Stomach (tissue), 9 donors: Measurements from ENCODE around the gene TLE3. TPM values are rescaled to one million over a fixed set of nuclear protein-coding genes. Genes with fewer than 3 reads are reported as not detected.

Experiments used
- DNase-seq, 2 donors: peaks; one replicate each; pipeline versions ENCODE4 v3.0.0 to v3.0.0-alpha.2; 2013 to 2019
- H3K27ac ChIP-seq, 5 donors: fragments of 200-600 bp in 4 of 5; sonication (generic) in 4 of 5; one replicate each; pipeline ENCODE4 v1.5.1; 2013 to 2019; ENCODE audit warnings: mild to moderate bottlenecking in 1 of 5, moderate library complexity in 1 of 5
- H3K27me3 ChIP-seq, 3 donors: fragments of 200-600 bp; sonication (generic); one replicate each; pipeline ENCODE4 v1.5.1; 2017 to 2019; ENCODE audit warnings: mixed run types in 1 of 3
- H3K36me3 ChIP-seq, 4 donors: fragments of 200-600 bp; sonication (generic); 1 replicate in 3 of 4; 2 replicates in 1 of 4; pipeline ENCODE4 v1.5.1; 2016 to 2019
- H3K4me1 ChIP-seq, 4 donors: fragments of 200-600 bp; sonication (generic); one replicate each; pipeline ENCODE4 v1.5.1; 2016 to 2019
- H3K4me3 ChIP-seq, 4 donors: fragments of 200-600 bp; sonication (generic) in 3 of 4; one replicate each; pipeline ENCODE4 v1.5.1; 2016 to 2019; ENCODE audit warnings: mild to moderate bottlenecking in 1 of 4
- H3K9me3 ChIP-seq, 4 donors: fragments of 200-600 bp; sonication (generic); one replicate each; pipeline ENCODE4 v1.5.1; 2016 to 2019
- CTCF ChIP-seq, 7 experiments: fragments of 450-650 bp in 4 of 7; fragments of 200-600 bp in 3 of 7; sonication (generic) in 3 of 7; IDR thresholded peaks; one replicate each; pipeline ENCODE4 v1.5.1; 2016 to 2019; ENCODE audit warnings: antibody characterized with exemption in 7 of 7, control low read depth in 2 of 7, mild to moderate bottlenecking in 1 of 7
- EP300 ChIP-seq: sonication (generic); formaldehyde crosslinking; IDR thresholded peaks from one replicate; pipeline ENCODE4 v1.6.1; 2017; ENCODE audit warnings: antibody characterized with exemption
- POLR2A ChIP-seq, 4 donors: fragments of 450-650 bp; IDR thresholded peaks; one replicate each; pipeline ENCODE4 v1.6.1; 2016; ENCODE audit warnings: antibody characterized with exemption in 4 of 4, control low read depth in 2 of 4, mild to moderate bottlenecking in 1 of 4, moderate library complexity in 1 of 4
- POLR2AphosphoS5 ChIP-seq, 3 donors: sonication (generic); formaldehyde crosslinking; IDR thresholded peaks; one replicate each; pipeline ENCODE4 v1.6.1; 2016; ENCODE audit warnings: antibody characterized with exemption in 3 of 3
- WGBS, 5 donors: extraction: QIAGEN DNeasy Blood & Tissue Kit in 3 of 5; methylation state at CpG; one replicate each; pipeline versions ENCODE4 v1.1.5 to v1.1.7; 2013 to 2018; 5-methylcytosine and 5-hydroxymethylcytosine counted together
- intact Hi-C: fragments of 100-400 bp; cut with DNase I; formaldehyde crosslinking; loops from one replicate; pipeline ENCODE4 v1.15.1; 2023; ENCODE audit warnings: low total_unique reads
- polyA plus RNA-seq, 3 donors: library from polyadenylated mRNA; stranded (reverse); fragments of 200-250 nt; gene quantifications; one replicate each; pipeline ENCODE4 v1.2.3, GENCODE V29; 2013
- total RNA-seq, 5 donors: library from RNA; depleted of rRNA; stranded (reverse); fragments of >200 nt; gene quantifications; one replicate each; pipeline versions ENCODE4 v1.1.0 to v1.2.3, GENCODE V29; 2014 to 2016
- donor health status: healthy with polysubstance abuse.
- donor health status: Bipolar disorder and iron deficiency.
- donor health status: healthy.

TLE3 gene
- total and polyA plus RNA-seq, 8 donors, result 13.3 to 186 (median 30.9) TPM

- no peak overlapping the region for H3K4me3 ChIP-seq
- no peak for DNase-seq
- H3K4me1 ChIP-seq, result peaks cover 24 to 40% (median 35%) of the 10 kb centered on the region in 4 donors
- WGBS, 5 donors, result 86 to 90% (median 90%) methylated on average over 19 of the region's 19 CpGs
- H3K9me3 ChIP-seq, result no peaks in the 10 kb centered on the region
- H3K27ac ChIP-seq, result no peak overlapping the region
- peaks cover 75 to 98% (median 92%) of the 10 kb centered on the region in 4 donors for H3K36me3 ChIP-seq
- intact Hi-C loops, result no loop called here
- no peaks in the 10 kb centered on the region for H3K27me3 ChIP-seq
- TF ChIP-seq POLR2A (IDR thresholded peaks at IDR 0.05), result no peak
- no peak for TF ChIP-seq EP300
- no peak for TF ChIP-seq POLR2AphosphoS5 (IDR thresholded peaks at IDR 0.05)
- no peak for TF ChIP-seq CTCF (IDR thresholded peaks at IDR 0.05)
Observed at GRCh38 chr15:70071799-70072198, 25.9 kb downstream of the TLE3 start.

GRCh38 chr15:70069716-70070115 lies 28.0 kb downstream of the TLE3 start:
- H3K27me3 ChIP-seq, result no peaks in the 10 kb centered on the region
- H3K4me3 ChIP-seq, result no peak overlapping the region
- intact Hi-C loops, result no loop called here
- WGBS, 5 donors, result 82 to 96% (median 91%) methylated on average over 7 of the region's 7 CpGs
- no peak for DNase-seq
- H3K9me3 ChIP-seq, result no peaks in the 10 kb centered on the region
- H3K36me3 ChIP-seq, result peaks cover 65 to 100% (median 94%) of the 10 kb centered on the region in 4 donors
- TF ChIP-seq POLR2A (IDR thresholded peaks at IDR 0.05) (no peak), EP300 (no peak), POLR2AphosphoS5 (IDR thresholded peaks at IDR 0.05) (no peak), CTCF (IDR thresholded peaks at IDR 0.05) (no peak)
- no peak overlapping the region for H3K27ac ChIP-seq
- H3K4me1 ChIP-seq, result peaks cover 41 to 56% (median 49%) of the 10 kb centered on the region in 4 donors

- DNase-seq, result peak in 1 of 2 donors; percentile 62
- no peak for TF ChIP-seq EP300
- no peak for TF ChIP-seq CTCF (IDR thresholded peaks at IDR 0.05)
- no peak for TF ChIP-seq POLR2A (IDR thresholded peaks at IDR 0.05)
- no peak for TF ChIP-seq POLR2AphosphoS5 (IDR thresholded peaks at IDR 0.05)
- Histone ChIP-seq H3K4me1 (peaks cover 48 to 64% (median 57%) of the 10 kb centered on the region in 4 donors), H3K27me3 (no peaks in the 10 kb centered on the region), H3K4me3 (no peak overlapping the region), H3K36me3 (peaks cover 58 to 100% (median 94%) of the 10 kb centered on the region in 4 donors), H3K9me3 (no peaks in the 10 kb centered on the region), H3K27ac (no peak overlapping the region)
- intact Hi-C loops, result no loop called here
- WGBS, 5 donors, result 69 to 75% (median 72%) methylated on average over 9 of the region's 9 CpGs
Observed at GRCh38 chr15:70068783-70069565, 28.7 kb downstream of the TLE3 start.

- H3K36me3 ChIP-seq, result peaks cover 53 to 100% (median 91%) of the 10 kb centered on the region in 4 donors
- no peaks in the 10 kb centered on the region for H3K9me3 ChIP-seq
- H3K4me3 ChIP-seq, result no peak overlapping the region
- WGBS, 5 donors, result 75 to 83% (median 79%) methylated on average over 6 of the region's 6 CpGs
- H3K27me3 ChIP-seq, result no peaks in the 10 kb centered on the region
- peaks cover 49 to 77% (median 65%) of the 10 kb centered on the region in 4 donors for H3K4me1 ChIP-seq
- intact Hi-C loops, result no loop called here
- DNase-seq, result no peak
- no peak for TF ChIP-seq POLR2A (IDR thresholded peaks at IDR 0.05)
- no peak for TF ChIP-seq POLR2AphosphoS5 (IDR thresholded peaks at IDR 0.05)
- no peak for TF ChIP-seq EP300
- no peak for TF ChIP-seq CTCF (IDR thresholded peaks at IDR 0.05)
- H3K27ac ChIP-seq, result no peak overlapping the region
Observed at GRCh38 chr15:70067681-70068080, 30.0 kb downstream of the TLE3 start.
